Parathyroid adenoma (tissue), 2 donors: Measurements from ENCODE around the gene EIPR1.

Source experiments
- H2AFZ ChIP-seq: fragments of 300-600 bp; sonication (generic); one replicate; pipeline ENCODE4 v1.7.0; 2017; ENCODE audit warnings: antibody characterized with exemption, mild to moderate bottlenecking
- H3K27ac ChIP-seq: fragments of 300-600 bp; sonication (generic); one replicate; pipeline ENCODE4 v1.7.0; 2017
- H3K27me3 ChIP-seq: fragments of 300-600 bp; sonication (generic); one replicate; pipeline ENCODE4 v1.7.0; 2017; ENCODE audit warnings: low read length; ENCODE audit not compliant: control insufficient read depth, insufficient read depth
- H3K36me3 ChIP-seq: fragments of 300-600 bp; sonication (generic); one replicate; pipeline ENCODE4 v1.7.0; 2017; ENCODE audit warnings: low read length; ENCODE audit not compliant: control insufficient read depth, insufficient read depth
- H3K4me1 ChIP-seq: fragments of 300-600 bp; sonication (generic); one replicate; pipeline ENCODE4 v1.7.0; 2017; ENCODE audit warnings: control low read depth
- H3K4me2 ChIP-seq: fragments of 300-600 bp; sonication (generic); one replicate; pipeline ENCODE4 v1.7.0; 2017; ENCODE audit warnings: low read length
- H3K4me3 ChIP-seq: fragments of 300-600 bp; sonication (generic); one replicate; pipeline ENCODE4 v1.7.0; 2017; ENCODE audit warnings: low read depth, low read length
- H3K79me2 ChIP-seq: fragments of 300-600 bp; sonication (generic); one replicate; pipeline ENCODE4 v1.7.0; 2017; ENCODE audit warnings: control low read depth
- H3K9ac ChIP-seq: fragments of 300-600 bp; sonication (generic); one replicate; pipeline ENCODE4 v1.7.0; 2017; ENCODE audit warnings: mild to moderate bottlenecking
- H3K9me3 ChIP-seq: fragments of 300-600 bp; sonication (generic); one replicate; pipeline ENCODE4 v1.7.0; 2017; ENCODE audit warnings: low read length; ENCODE audit not compliant: control insufficient read depth
- TF ChIP-seq, protein P1 (sequence below): fragments of 300-600 bp; sonication (generic); IDR thresholded peaks from one replicate; pipeline ENCODE4 v1.7.0; 2017; ENCODE audit warnings: antibody characterized with exemption, mild to moderate bottlenecking
- donor health status: primary hyperparathyroidism.

Gene EIPR1

DNA sequence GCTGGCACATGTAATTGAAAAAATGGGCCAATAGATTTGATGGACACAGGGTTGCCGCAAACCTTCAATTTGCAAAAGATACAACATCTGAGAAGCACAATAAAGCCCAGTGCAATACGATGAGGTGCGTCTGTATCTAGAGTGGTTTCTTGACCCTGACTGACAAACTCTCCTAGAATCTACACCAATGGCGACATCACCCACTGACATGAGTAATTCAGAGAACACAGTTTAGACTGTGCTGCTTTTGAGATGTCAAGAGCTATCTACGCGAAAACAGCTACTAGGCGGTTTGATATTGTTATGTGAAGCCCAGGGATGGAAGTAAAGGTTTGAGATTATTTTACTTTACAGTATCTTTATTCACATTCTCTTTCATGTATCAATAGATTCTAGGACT lies 104.9 kb downstream of the EIPR1 start:
- Histone ChIP-seq H3K27me3 (no peaks in the 10 kb centered on the region), H3K4me1 (peaks cover 10% of the 10 kb centered on the region), H3K79me2 (peaks cover 33% of the 10 kb centered on the region), H3K4me3 (no peak overlapping the region), H2AFZ (no peak overlapping the region), H3K9ac (no peak overlapping the region), H3K27ac (no peak overlapping the region), H3K9me3 (no peaks in the 10 kb centered on the region), H3K36me3 (no peaks in the 10 kb centered on the region), H3K4me2 (no peak overlapping the region)
- TF ChIP-seq, protein P1, sequence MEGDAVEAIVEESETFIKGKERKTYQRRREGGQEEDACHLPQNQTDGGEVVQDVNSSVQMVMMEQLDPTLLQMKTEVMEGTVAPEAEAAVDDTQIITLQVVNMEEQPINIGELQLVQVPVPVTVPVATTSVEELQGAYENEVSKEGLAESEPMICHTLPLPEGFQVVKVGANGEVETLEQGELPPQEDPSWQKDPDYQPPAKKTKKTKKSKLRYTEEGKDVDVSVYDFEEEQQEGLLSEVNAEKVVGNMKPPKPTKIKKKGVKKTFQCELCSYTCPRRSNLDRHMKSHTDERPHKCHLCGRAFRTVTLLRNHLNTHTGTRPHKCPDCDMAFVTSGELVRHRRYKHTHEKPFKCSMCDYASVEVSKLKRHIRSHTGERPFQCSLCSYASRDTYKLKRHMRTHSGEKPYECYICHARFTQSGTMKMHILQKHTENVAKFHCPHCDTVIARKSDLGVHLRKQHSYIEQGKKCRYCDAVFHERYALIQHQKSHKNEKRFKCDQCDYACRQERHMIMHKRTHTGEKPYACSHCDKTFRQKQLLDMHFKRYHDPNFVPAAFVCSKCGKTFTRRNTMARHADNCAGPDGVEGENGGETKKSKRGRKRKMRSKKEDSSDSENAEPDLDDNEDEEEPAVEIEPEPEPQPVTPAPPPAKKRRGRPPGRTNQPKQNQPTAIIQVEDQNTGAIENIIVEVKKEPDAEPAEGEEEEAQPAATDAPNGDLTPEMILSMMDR = no peak

DNA sequence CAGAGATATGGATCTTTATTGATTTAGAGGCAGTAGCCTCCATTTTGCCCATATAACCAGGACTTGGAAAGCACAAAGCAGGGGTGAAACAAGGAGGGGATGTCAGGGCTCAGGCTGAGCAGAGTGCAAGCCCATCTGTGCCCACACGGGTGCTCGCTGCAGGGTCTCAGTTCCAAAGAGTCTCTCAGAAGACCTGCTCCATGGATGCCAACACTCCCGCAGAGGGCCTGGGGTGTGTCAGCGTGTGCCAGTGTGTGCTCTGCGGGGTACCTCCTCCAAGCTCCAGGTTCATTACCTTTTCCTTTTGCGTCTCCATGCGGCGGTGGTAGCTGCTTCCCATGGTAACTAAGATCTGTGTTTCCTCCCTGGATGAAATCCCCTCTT lies 107.5 kb downstream of the EIPR1 start:
- peaks cover 36% of the 10 kb centered on the region for H3K4me1 ChIP-seq
- peaks cover 33% of the 10 kb centered on the region for H3K79me2 ChIP-seq
- no peak overlapping the region for H3K9ac ChIP-seq
- no peak overlapping the region for H3K4me3 ChIP-seq
- no peak overlapping the region for H3K27ac ChIP-seq
- TF ChIP-seq, protein P1 = no peak
- H2AFZ ChIP-seq = no peak overlapping the region
- no peaks in the 10 kb centered on the region for H3K9me3 ChIP-seq
- no peaks in the 10 kb centered on the region for H3K27me3 ChIP-seq
- no peaks in the 10 kb centered on the region for H3K36me3 ChIP-seq
- H3K4me2 ChIP-seq = no peak overlapping the region

DNA sequence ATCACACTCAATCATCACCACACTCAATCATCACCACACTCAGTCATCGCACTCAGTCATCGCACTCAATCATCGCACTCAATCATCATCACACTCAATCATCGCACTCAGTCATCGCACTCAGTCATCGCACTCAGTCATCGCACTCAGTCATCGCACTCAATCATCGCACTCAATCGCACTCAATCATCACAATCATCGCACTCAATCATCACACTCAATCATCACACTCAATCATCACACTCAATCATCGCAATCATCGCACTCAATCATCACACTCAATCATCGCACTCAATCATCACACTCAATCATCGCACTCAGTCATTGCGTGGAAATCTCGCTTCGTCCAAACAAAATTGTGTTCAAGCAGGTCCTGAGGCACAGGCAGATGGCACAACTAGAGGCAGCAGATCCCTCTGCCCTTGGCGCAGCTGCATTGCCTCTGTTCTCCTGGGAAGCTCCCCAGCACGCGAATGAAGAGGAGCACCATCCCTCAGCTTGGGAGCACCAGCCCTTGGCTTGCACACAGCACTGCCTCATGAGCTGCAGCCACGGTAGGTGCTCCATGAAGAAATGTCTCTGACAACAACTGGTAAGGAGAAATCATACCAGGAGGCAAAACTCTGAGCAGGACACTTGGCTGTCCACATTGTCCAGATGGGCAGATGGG lies 108.1 kb downstream of the EIPR1 start:
- H3K27ac ChIP-seq = no peak overlapping the region
- TF ChIP-seq, protein P1 = no peak
- no peak overlapping the region for H3K4me3 ChIP-seq
- no peaks in the 10 kb centered on the region for H3K27me3 ChIP-seq
- peaks cover 38% of the 10 kb centered on the region for H3K4me1 ChIP-seq
- H3K4me2 ChIP-seq = no peak overlapping the region
- H2AFZ ChIP-seq = no peak overlapping the region
- no peaks in the 10 kb centered on the region for H3K36me3 ChIP-seq
- peaks cover 33% of the 10 kb centered on the region for H3K79me2 ChIP-seq
- no peaks in the 10 kb centered on the region for H3K9me3 ChIP-seq
- H3K9ac ChIP-seq = no peak overlapping the region

DNA sequence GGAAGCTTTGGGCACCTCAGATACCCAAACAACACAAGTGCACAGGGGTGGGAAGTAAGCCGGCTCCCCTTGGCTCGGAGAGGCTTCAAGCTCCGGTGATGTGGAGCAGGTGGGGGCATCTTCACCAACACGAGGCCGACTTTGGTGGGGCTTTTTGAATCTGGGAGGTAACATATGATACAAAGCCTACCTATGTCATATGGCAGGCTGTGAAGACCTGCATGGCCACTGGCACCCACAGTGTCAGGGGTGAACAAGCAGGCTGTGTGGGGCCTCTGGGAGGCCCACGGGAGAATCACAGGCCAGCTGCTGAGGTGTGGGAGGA lies 109.0 kb downstream of the EIPR1 start:
- Histone ChIP-seq H3K79me2 (peaks cover 31% of the 10 kb centered on the region), H3K4me2 (no peak overlapping the region), H3K27ac (peak overlapping the region; percentile 93), H3K9ac (no peak overlapping the region), H3K4me3 (no peak overlapping the region), H2AFZ (no peak overlapping the region), H3K36me3 (no peaks in the 10 kb centered on the region), H3K4me1 (peaks cover 38% of the 10 kb centered on the region), H3K27me3 (no peaks in the 10 kb centered on the region), H3K9me3 (no peaks in the 10 kb centered on the region)
- TF ChIP-seq, protein P1 = no peak
